GM06990 (cell line): ENCODE data around the gene WDFY2.

ENCODE experiments used
- DNase-seq: peaks from one replicate; pipeline ENCODE4 v3.0.0-alpha.2; 2011; ENCODE audit not compliant: insufficient read length; ENCODE audit errors: extremely low read depth
- H3K27me3 ChIP-seq: replicated peaks from 2 replicates; pipeline ENCODE4 v1.6.0; 2011; ENCODE audit warnings: low read length; ENCODE audit not compliant: control insufficient read depth, insufficient read depth
- H3K36me3 ChIP-seq: 2 replicates; pipeline ENCODE4 v1.5.1; 2011; ENCODE audit warnings: low read length; ENCODE audit not compliant: control insufficient read depth, insufficient read depth
- H3K4me3 ChIP-seq: replicated peaks from 2 replicates; pipeline ENCODE4 v1.5.1; 2011; ENCODE audit warnings: low read depth, mild to moderate bottlenecking, control low read depth, low read length
- TF ChIP-seq, protein P1 (sequence below): IDR thresholded peaks from 2 replicates; pipeline ENCODE4 v1.5.1; 2011; ENCODE audit warnings: low read length, control low read depth, mild to moderate bottlenecking, inconsistent platforms; ENCODE audit not compliant: insufficient read depth, poor library complexity, severe bottlenecking

Gene WDFY2

DNA sequence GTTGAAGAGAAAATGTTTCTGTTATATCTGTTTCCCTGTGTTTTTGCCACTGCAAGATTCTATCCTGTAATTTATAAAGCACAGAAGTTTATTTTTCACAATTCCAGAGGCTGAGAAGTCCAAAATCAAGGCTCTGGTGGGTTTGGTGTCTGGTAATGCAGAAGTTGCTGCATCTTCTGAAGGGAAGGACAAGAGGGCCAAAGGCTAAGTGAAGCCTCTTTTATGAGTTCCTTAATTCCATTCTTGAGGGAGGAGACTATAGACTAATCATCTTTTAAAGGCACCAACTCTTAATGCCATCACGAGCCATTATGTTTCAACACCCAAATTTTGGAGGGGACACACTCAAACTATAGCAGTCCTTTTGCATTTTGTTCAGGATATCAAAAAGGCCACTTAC, 34.1 kb upstream of the WDFY2 start:
- TF ChIP-seq, protein P1, sequence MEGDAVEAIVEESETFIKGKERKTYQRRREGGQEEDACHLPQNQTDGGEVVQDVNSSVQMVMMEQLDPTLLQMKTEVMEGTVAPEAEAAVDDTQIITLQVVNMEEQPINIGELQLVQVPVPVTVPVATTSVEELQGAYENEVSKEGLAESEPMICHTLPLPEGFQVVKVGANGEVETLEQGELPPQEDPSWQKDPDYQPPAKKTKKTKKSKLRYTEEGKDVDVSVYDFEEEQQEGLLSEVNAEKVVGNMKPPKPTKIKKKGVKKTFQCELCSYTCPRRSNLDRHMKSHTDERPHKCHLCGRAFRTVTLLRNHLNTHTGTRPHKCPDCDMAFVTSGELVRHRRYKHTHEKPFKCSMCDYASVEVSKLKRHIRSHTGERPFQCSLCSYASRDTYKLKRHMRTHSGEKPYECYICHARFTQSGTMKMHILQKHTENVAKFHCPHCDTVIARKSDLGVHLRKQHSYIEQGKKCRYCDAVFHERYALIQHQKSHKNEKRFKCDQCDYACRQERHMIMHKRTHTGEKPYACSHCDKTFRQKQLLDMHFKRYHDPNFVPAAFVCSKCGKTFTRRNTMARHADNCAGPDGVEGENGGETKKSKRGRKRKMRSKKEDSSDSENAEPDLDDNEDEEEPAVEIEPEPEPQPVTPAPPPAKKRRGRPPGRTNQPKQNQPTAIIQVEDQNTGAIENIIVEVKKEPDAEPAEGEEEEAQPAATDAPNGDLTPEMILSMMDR, result no peak

DNA sequence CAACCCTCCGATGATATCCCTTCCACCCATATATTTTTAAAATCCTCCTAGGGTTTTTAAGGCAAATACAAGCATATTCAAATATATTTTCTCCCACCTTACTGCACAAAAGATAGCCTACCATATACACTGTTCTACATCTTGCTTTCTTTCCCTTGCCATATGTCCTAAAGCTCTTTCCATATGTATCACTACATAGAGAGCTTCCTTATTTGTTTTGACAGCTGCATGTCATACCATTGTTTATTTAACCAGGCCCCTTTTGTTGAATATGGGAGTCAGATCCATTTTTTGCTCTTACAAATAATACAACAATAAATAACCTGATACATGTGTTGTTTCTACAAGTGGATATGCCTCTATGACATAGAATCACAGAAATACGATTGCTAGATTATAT, 32.8 kb upstream of the WDFY2 start:
- Histone ChIP-seq H3K36me3 (no peaks in the 10 kb centered on the region), H3K27me3 (no peaks in the 10 kb centered on the region), H3K4me3 (no peak overlapping the region)
- DNase-seq, result no peak
- TF ChIP-seq, protein P1, result no peak

More for the DNA sequence above, 34.1 kb upstream of the WDFY2 start:
- no peaks in the 10 kb centered on the region for H3K36me3 ChIP-seq
- H3K4me3 ChIP-seq, result no peak overlapping the region
- DNase-seq, result no peak
- no peaks in the 10 kb centered on the region for H3K27me3 ChIP-seq

DNA sequence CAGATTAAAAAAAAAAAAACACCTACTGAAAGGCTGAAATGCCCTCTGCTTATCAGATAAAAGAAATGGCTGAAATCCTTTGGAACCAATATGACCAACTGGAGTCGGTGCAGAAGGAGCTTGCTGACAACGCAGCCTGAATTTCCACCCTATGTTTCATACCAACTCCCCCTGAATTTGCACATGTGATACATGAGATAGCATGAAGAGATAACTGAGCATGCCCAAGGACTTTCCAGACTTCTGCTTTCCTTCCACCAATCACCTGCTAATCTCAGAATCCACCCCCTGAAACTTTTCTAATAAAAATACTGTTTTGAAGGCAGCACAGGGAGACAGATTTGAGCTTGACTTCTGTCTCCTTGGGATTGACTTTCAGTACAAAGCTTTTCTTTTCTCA, 32.2 kb upstream of the WDFY2 start:
- Histone ChIP-seq H3K27me3 (no peaks in the 10 kb centered on the region), H3K4me3 (no peak overlapping the region), H3K36me3 (no peaks in the 10 kb centered on the region)
- no peak for DNase-seq
- TF ChIP-seq, protein P1, result no peak

DNA sequence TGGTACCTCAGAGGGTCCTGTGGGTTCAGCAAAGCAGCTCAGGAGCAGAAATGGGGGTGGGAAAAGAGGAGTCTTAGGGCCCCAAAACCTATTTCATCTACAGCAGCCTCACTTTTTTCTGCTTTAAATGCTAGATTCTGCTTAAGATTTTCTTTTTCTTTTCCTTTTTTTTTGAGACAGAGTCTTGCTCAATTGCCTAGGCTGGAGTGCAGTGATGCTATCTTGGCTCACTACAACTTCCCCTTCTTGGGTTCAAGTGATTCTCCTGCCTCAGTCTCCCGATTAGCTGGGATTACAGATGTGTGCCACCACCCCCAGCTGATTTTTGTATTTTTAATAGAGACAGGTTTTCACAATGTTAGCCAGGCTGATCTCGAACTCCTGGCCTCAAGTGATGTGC, 30.7 kb upstream of the WDFY2 start:
- Histone ChIP-seq H3K27me3 (no peaks in the 10 kb centered on the region), H3K4me3 (no peak overlapping the region), H3K36me3 (no peaks in the 10 kb centered on the region)
- TF ChIP-seq, protein P1, result no peak
- no peak for DNase-seq

DNA sequence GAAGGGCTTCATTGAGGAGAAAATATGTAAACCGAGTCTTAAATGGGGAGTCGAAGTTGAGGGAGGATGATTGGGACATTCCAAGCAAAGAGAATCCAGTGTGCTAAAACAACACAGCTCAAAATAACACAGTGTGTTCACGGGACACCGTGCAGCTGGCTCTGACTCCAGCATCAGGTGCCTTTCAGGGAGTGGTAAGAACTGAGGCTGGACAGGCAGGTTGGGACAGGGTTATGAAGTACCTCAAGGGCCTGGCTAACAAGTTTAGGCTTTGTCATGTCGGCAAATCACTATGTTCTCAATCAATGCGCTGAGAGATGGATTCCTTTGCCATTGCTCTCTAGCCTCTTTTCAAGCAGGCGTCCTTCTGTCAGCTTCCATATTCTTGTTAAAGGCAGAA, 27.5 kb upstream of the WDFY2 start:
- DNase-seq, result no peak

More for the DNA sequence above, 27.5 kb upstream of the WDFY2 start:
- TF ChIP-seq, protein P1, result no peak
- no peak overlapping the region for H3K4me3 ChIP-seq
- no peaks in the 10 kb centered on the region for H3K36me3 ChIP-seq
- no peaks in the 10 kb centered on the region for H3K27me3 ChIP-seq
